H1 (cell line): ENCODE measurements around the gene IRF3.

Experiments
- POLR2A ChIP-seq, 2 experiments: IDR thresholded peaks; 1 replicate in 1 of 2; 2 replicates in 1 of 2; pipeline ENCODE4 v1.6.1; 2011; ENCODE audit warnings: low read depth in 2 of 2, low read length in 2 of 2, mild to moderate bottlenecking in 2 of 2; ENCODE audit errors: control extremely low read depth in 1 of 2
- RAD21 ChIP-seq, 2 experiments: IDR thresholded peaks in 1 of 2; conservative IDR thresholded peaks in 1 of 2; 2 replicates each; pipeline ENCODE4 v1.6.1; 2011; ENCODE audit warnings: low read depth in 2 of 2, low read length in 2 of 2, improper control_type of control experiment in 1 of 2, inconsistent platforms in 1 of 2, mild to moderate bottlenecking in 1 of 2, moderate library complexity in 1 of 2
- SP1 ChIP-seq: IDR thresholded peaks from 2 replicates; pipeline ENCODE4 v1.6.1; 2011; ENCODE audit warnings: low read depth, low read length
- TF ChIP-seq, protein P1 (sequence below): IDR thresholded peaks from 2 replicates; pipeline ENCODE4 v1.6.1; 2012; ENCODE audit warnings: inconsistent platforms
- TF ChIP-seq, protein P2 (sequence below), 3 experiments: IDR thresholded peaks; 1 replicate in 2 of 3; 2 replicates in 1 of 3; pipeline versions ENCODE4 v1.5.1 to v1.6.1; 2011; ENCODE audit warnings: low read length in 3 of 3, mild to moderate bottlenecking in 3 of 3, inconsistent platforms in 2 of 3, low read depth in 1 of 3, moderate library complexity in 1 of 3; ENCODE audit not compliant: insufficient read depth in 1 of 3; ENCODE audit errors: control extremely low read depth in 1 of 3

DNA sequence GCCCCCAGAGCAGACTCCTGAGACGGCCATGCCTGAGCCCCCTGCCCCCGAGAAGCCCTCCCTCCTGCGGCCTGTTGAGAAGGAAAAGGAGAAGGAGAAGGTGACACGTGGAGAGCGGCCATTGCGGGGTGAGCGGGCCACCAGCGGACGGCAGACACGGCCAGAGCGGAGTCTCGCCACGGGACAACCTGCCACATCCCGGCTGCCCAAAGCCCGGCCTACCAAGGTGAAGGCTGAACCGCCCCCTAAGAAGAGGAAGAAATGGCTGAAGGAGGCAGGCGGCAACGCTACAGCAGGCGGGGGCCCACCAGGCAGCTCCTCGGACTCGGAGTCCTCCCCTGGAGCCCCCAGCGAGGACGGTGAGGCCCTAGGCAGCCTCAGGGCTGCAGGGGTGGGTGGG is 49.8 kb downstream of the IRF3 start:
- TF ChIP-seq SP1: no peak
- no peak for TF ChIP-seq POLR2A (IDR thresholded peaks at IDR 0.05; ENCODE audit: control extremely low read depth in 1 of 2, low read depth in 2 of 2, low read length in 2 of 2)
- TF ChIP-seq RAD21 (IDR thresholded peaks at IDR 0.05 in 1 of 2, conservative IDR thresholded peaks at IDR 0.05 in 1 of 2; ENCODE audit: low read depth in 2 of 2, low read length in 2 of 2): no peak
- TF ChIP-seq, protein P1, sequence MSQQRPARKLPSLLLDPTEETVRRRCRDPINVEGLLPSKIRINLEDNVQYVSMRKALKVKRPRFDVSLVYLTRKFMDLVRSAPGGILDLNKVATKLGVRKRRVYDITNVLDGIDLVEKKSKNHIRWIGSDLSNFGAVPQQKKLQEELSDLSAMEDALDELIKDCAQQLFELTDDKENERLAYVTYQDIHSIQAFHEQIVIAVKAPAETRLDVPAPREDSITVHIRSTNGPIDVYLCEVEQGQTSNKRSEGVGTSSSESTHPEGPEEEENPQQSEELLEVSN: no peak
- TF ChIP-seq, protein P2, sequence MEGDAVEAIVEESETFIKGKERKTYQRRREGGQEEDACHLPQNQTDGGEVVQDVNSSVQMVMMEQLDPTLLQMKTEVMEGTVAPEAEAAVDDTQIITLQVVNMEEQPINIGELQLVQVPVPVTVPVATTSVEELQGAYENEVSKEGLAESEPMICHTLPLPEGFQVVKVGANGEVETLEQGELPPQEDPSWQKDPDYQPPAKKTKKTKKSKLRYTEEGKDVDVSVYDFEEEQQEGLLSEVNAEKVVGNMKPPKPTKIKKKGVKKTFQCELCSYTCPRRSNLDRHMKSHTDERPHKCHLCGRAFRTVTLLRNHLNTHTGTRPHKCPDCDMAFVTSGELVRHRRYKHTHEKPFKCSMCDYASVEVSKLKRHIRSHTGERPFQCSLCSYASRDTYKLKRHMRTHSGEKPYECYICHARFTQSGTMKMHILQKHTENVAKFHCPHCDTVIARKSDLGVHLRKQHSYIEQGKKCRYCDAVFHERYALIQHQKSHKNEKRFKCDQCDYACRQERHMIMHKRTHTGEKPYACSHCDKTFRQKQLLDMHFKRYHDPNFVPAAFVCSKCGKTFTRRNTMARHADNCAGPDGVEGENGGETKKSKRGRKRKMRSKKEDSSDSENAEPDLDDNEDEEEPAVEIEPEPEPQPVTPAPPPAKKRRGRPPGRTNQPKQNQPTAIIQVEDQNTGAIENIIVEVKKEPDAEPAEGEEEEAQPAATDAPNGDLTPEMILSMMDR (IDR thresholded peaks at IDR 0.05; ENCODE audit: control extremely low read depth in 1 of 3, insufficient read depth in 1 of 3, low read depth in 1 of 3, low read length in 3 of 3): no peak
